Natural killer cell (primary cell): ENCODE data around the gene COL5A2. TPM values are rescaled to one million over a fixed set of nuclear protein-coding genes. Genes with fewer than 3 reads are reported as not detected.

Experiments used
- ATAC-seq, 3 donors: fragments of 150-1000 bp in 2 of 3; fragments of 200-7000 bp in 1 of 3; cut with Tn5 transposase; 1 replicate in 1 of 3; 2 replicates in 2 of 3; pipeline ENCODE4 v1.10.0; 2021; ENCODE audit warnings: mild to moderate bottlenecking in 2 of 3, moderate library complexity in 2 of 3
- DNase-seq, 2 donors: peaks; one replicate each; pipeline versions ENCODE4 v3.0.0 to v3.0.0-alpha.2; 2013 to 2021; ENCODE audit warnings: mixed read lengths in 1 of 2
- H3K27ac ChIP-seq: one replicate; pipeline ENCODE4 v1.5.1; 2013; ENCODE audit warnings: mild to moderate bottlenecking, low read length
- H3K27me3 ChIP-seq: one replicate; pipeline ENCODE4 v1.6.1; 2013; ENCODE audit warnings: low read length; ENCODE audit not compliant: control insufficient read depth, insufficient read depth
- H3K36me3 ChIP-seq: one replicate; pipeline ENCODE4 v1.6.1; 2013; ENCODE audit warnings: low read length; ENCODE audit not compliant: control insufficient read depth, insufficient read depth
- H3K4me1 ChIP-seq: one replicate; pipeline ENCODE4 v1.6.1; 2013; ENCODE audit warnings: low read length; ENCODE audit not compliant: control insufficient read depth, insufficient read depth
- H3K4me3 ChIP-seq: one replicate; pipeline ENCODE4 v1.5.1; 2013; ENCODE audit warnings: low read length
- H3K9me3 ChIP-seq: one replicate; pipeline ENCODE4 v1.6.1; 2013; ENCODE audit warnings: low read length; ENCODE audit not compliant: control insufficient read depth, insufficient read depth
- H3K27ac Mint-ChIP-seq, 2 donors: one replicate each; pipeline ENCODE4 v1.8.0; 2022; ENCODE audit warnings: mild to moderate bottlenecking in 2 of 2, mixed read lengths in 2 of 2, moderate library complexity in 1 of 2
- H3K27me3 Mint-ChIP-seq, 2 donors: one replicate each; pipeline ENCODE4 v1.8.0; 2022; ENCODE audit warnings: low read depth in 2 of 2, mixed read lengths in 2 of 2
- H3K36me3 Mint-ChIP-seq: one replicate; pipeline ENCODE4 v1.8.0; 2022; ENCODE audit warnings: mixed read lengths
- H3K4me1 Mint-ChIP-seq, 2 donors: one replicate each; pipeline ENCODE4 v1.8.0; 2022; ENCODE audit warnings: mixed read lengths in 2 of 2
- H3K4me3 Mint-ChIP-seq: one replicate; pipeline ENCODE4 v1.8.0; 2022; ENCODE audit warnings: mild to moderate bottlenecking, moderate library complexity, mixed read lengths
- H3K9me3 Mint-ChIP-seq, 2 donors: one replicate each; pipeline ENCODE4 v1.8.0; 2022; ENCODE audit warnings: mixed read lengths in 2 of 2
- WGBS: methylation state at CpG from one replicate; pipeline ENCODE4 v1.1.7; 2013; ENCODE audit warnings: missing lambda C conversion rate; ENCODE audit not compliant: insufficient coverage; 5-methylcytosine and 5-hydroxymethylcytosine counted together
- intact Hi-C: fragments of 100-400 bp; cut with micrococcal nuclease; formaldehyde crosslinking; loops from one replicate; pipeline ENCODE4 v1.14.2; 2022
- total RNA-seq, 4 donors: library from RNA; stranded (reverse); fragments of 120-200 nt in 1 of 4; gene quantifications; one replicate each; pipeline versions ENCODE4 v1.2.3 to v1.2.4, GENCODE V29; 2013 to 2022
- TF ChIP-seq, protein P1 (sequence below): fragments of 200-600 bp; IDR thresholded peaks from one replicate; pipeline ENCODE4 v1.8.0; 2022; ENCODE audit warnings: antibody characterized with exemption

COL5A2 gene
- total RNA-seq, 3 donors from 2014 or later (not counting 1 experiment from before 2014, with no cell fraction given): 0.38 to 0.68 (median 0.63) TPM

DNA sequence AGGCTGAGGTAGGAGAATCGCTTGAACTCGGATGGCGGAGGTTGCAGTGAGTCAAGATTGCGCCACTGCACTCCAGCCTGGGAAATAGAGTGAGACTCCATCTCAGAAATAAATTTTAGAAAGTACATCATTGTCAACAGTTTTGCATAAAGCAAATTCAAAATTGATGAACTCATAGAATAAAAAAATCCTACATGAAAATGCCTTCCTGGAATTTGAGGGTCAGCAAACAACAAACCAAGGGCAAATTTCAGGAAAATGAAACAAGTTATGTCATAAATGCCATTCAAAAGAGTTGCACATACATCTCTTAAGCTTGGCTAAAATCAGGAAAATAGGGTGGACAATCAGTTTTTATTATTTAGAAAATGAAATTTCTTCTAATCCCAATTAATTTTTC is 45.1 kb downstream of the COL5A2 start:
- Mint-ChIP-seq H3K4me3 (no peak overlapping the region), H3K9me3 (peaks cover 3% of the 10 kb centered on the region in 2 donors), H3K4me1 (no peaks in the 10 kb centered on the region), H3K36me3 (no peaks in the 10 kb centered on the region), H3K27ac (no peak overlapping the region), H3K27me3 (no peaks in the 10 kb centered on the region)
- H3K4me1 ChIP-seq: no peaks in the 10 kb centered on the region
- TF ChIP-seq, protein P1, sequence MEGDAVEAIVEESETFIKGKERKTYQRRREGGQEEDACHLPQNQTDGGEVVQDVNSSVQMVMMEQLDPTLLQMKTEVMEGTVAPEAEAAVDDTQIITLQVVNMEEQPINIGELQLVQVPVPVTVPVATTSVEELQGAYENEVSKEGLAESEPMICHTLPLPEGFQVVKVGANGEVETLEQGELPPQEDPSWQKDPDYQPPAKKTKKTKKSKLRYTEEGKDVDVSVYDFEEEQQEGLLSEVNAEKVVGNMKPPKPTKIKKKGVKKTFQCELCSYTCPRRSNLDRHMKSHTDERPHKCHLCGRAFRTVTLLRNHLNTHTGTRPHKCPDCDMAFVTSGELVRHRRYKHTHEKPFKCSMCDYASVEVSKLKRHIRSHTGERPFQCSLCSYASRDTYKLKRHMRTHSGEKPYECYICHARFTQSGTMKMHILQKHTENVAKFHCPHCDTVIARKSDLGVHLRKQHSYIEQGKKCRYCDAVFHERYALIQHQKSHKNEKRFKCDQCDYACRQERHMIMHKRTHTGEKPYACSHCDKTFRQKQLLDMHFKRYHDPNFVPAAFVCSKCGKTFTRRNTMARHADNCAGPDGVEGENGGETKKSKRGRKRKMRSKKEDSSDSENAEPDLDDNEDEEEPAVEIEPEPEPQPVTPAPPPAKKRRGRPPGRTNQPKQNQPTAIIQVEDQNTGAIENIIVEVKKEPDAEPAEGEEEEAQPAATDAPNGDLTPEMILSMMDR: no peak
- no peak overlapping the region for H3K4me3 ChIP-seq
- no peaks in the 10 kb centered on the region for H3K36me3 ChIP-seq
- ATAC-seq (no peak), DNase-seq (no peak)
- no peaks in the 10 kb centered on the region for H3K9me3 ChIP-seq
- no peaks in the 10 kb centered on the region for H3K27me3 ChIP-seq
- intact Hi-C loops: no loop called here
- WGBS: 99% methylated on average over 4 of the region's 4 CpGs
- no peak overlapping the region for H3K27ac ChIP-seq

DNA sequence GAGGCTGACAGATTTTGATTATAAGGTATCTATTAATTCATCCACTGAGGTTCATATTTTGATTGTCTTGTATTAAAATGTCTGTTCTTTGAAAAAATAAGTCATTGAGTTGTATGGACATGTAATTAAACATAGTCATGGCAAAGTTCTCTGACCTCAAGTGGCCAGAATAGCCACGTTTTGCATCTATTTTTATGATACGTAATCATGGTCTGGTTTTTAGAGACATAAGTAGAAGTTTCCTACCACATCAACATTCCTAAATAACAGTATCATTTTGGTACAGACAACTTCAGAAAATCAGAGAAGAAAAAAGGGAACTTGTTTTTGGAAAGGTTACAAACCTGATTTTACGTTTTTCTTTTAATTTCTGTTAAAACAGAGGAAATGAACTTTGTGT is 47.6 kb downstream of the COL5A2 start:
- Histone ChIP-seq H3K27me3 (no peaks in the 10 kb centered on the region), H3K4me1 (no peaks in the 10 kb centered on the region), H3K4me3 (no peak overlapping the region), H3K27ac (no peak overlapping the region), H3K9me3 (no peaks in the 10 kb centered on the region), H3K36me3 (no peaks in the 10 kb centered on the region)
- Mint-ChIP-seq H3K36me3 (no peaks in the 10 kb centered on the region), H3K27me3 (no peaks in the 10 kb centered on the region), H3K4me3 (no peak overlapping the region), H3K27ac (no peak overlapping the region), H3K4me1 (no peaks in the 10 kb centered on the region), H3K9me3 (peaks cover 3% of the 10 kb centered on the region in 2 donors)
- no peak for ATAC-seq
- DNase-seq: no peak
- WGBS: 10% methylated on average over 2 of the region's 3 CpGs
- intact Hi-C loops: no loop called here
- TF ChIP-seq, protein P1: no peak

DNA sequence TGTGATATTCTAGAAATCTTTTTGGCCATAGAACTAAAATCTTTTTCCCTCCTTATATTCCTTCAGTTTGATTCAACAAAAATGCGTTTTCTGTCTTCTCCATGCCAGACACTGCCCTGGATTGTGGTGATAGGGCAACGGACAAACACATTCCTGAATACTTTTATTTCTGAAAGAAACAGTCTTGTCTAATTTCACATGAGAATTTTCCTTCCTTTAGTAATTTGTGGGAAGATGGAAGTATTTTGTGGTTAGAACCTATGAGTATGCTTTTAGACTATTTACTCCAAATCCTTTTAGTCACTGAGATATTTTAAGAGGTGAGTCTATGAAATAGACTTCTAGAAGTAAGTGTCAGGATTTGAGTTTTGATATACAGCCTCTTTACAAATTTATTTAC is 49.6 kb downstream of the COL5A2 start:
- Histone ChIP-seq H3K4me3 (no peak overlapping the region), H3K4me1 (no peaks in the 10 kb centered on the region), H3K36me3 (no peaks in the 10 kb centered on the region), H3K27me3 (no peaks in the 10 kb centered on the region), H3K27ac (no peak overlapping the region), H3K9me3 (no peaks in the 10 kb centered on the region)
- intact Hi-C loops: no loop called here
- TF ChIP-seq, protein P1: no peak
- 94% methylated on average over 2 of the region's 2 CpGs for WGBS
- Mint-ChIP-seq H3K27ac (no peak overlapping the region), H3K36me3 (no peaks in the 10 kb centered on the region), H3K9me3 (peaks cover 3 to 6% of the 10 kb centered on the region in 2 donors), H3K27me3 (no peaks in the 10 kb centered on the region), H3K4me1 (no peaks in the 10 kb centered on the region), H3K4me3 (no peak overlapping the region)
- ATAC-seq (no peak), DNase-seq (no peak)

DNA sequence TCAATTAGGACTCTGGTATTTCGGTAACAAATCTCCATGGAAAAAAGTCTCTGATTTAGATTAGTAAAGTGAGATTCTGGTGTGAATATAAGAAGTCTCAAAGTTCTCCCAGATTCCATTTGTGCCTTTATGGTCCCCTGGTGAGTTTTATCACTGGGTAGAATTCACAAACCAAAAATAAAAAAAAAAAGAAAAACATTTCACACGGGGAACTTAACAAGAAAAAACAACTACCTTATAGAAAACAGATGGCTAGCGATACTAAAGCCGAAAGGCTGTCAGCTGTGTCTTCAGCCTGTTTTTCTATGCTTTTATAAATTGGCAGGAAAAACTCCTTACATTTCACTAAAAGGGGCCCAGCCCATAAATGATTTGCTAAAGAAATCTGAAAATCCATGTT is 50.6 kb downstream of the COL5A2 start:
- H3K27ac ChIP-seq: no peak overlapping the region
- Mint-ChIP-seq H3K27ac (no peak overlapping the region), H3K36me3 (no peaks in the 10 kb centered on the region), H3K27me3 (no peaks in the 10 kb centered on the region), H3K9me3 (peaks cover 3 to 6% of the 10 kb centered on the region in 2 donors), H3K4me3 (no peak overlapping the region), H3K4me1 (no peaks in the 10 kb centered on the region)
- intact Hi-C loops: no loop called here
- no peaks in the 10 kb centered on the region for H3K9me3 ChIP-seq
- ATAC-seq: no peak
- H3K27me3 ChIP-seq: no peaks in the 10 kb centered on the region
- DNase-seq: no peak
- no CpG with 5 or more reads among the region's 4 CpGs for WGBS
- TF ChIP-seq, protein P1: no peak
- no peaks in the 10 kb centered on the region for H3K4me1 ChIP-seq
- H3K4me3 ChIP-seq: no peak overlapping the region
- no peaks in the 10 kb centered on the region for H3K36me3 ChIP-seq
